K562 (cell line): ENCODE data around the gene PPP2R3C. TPM values are rescaled to one million over a fixed set of nuclear protein-coding genes. Genes with fewer than 3 reads are reported as not detected.

ENCODE experiments used
- ATAC-seq: fragments of 200-7000 bp; cut with Tn5 transposase; 3 replicates; pipeline ENCODE4 v1.9.1; 2020; ENCODE audit warnings: moderate library complexity
- BruUV-seq: library from RNA; stranded (reverse); fragments of 400-500 nt; replicated peaks from 2 replicates; lab custom pipeline; 2021; lab: Mats Ljungman, UMichigan
- CTCF ChIA-PET: fragments of 300-600 bp; formaldehyde crosslinking; extraction: SDS; loops from one replicate; lab custom pipeline; 2021; ENCODE audit warnings: low intra/inter-chr PET ratio; lab: Yijun Ruan, JAX
- POLR2A ChIA-PET: fragments of 300-600, 350-650 bp; sonication (Branson Sonifier 250); formaldehyde crosslinking; extraction: SDS; loops from one replicate; lab custom pipeline; 2021; ENCODE audit warnings: antibody characterized with exemption, inconsistent platforms; lab: Yijun Ruan, JAX
- DNase-seq, 4 experiments: peaks; one replicate each; pipeline versions ENCODE4 v3.0.0 to v3.0.0-alpha.2; 2011 to 2018; ENCODE audit warnings: low spot score in 3 of 4, mixed read lengths in 3 of 4; ENCODE audit errors: extremely low read depth in 1 of 4
- FAIRE-seq: peaks from 2 replicates; lab custom pipeline; 2011; peaks lifted over from hg19 to GRCh38; lab: Jason Lieb, UNC
- H2AFZ ChIP-seq: 2 replicates; pipeline ENCODE4 v1.6.0; 2011; ENCODE audit warnings: low read depth, low read length, control low read depth, inconsistent platforms
- H3K27ac ChIP-seq: fragments of 200-600 bp; 3 replicates; pipeline ENCODE4 v1.8.0; 2011; ENCODE audit warnings: low read depth, mild to moderate bottlenecking, control low read depth, inconsistent platforms, low read length, moderate library complexity, mixed read lengths; ENCODE audit errors: extremely low read depth
- H3K27me3 ChIP-seq, 2 experiments: fragments of 300-600 bp in 1 of 2; 2 replicates in 1 of 2; 3 replicates in 1 of 2; pipeline versions ENCODE4 v1.6.0 to v1.8.0; 2011; ENCODE audit warnings: inconsistent platforms in 2 of 2, low read length in 2 of 2, mild to moderate bottlenecking in 1 of 2, mixed read lengths in 1 of 2, moderate library complexity in 1 of 2; ENCODE audit not compliant: control insufficient read depth in 2 of 2, insufficient read depth in 2 of 2
- H3K36me3 ChIP-seq: fragments of 300-600 bp; 3 replicates; pipeline ENCODE4 v1.8.0; 2011; ENCODE audit warnings: mild to moderate bottlenecking, low read length, inconsistent platforms; ENCODE audit not compliant: control insufficient read depth, insufficient read depth
- H3K4me1 ChIP-seq, 2 experiments: fragments of 200-600 bp in 1 of 2; replicated peaks in 1 of 2; 2 replicates in 1 of 2; 3 replicates in 1 of 2; pipeline versions ENCODE4 v1.5.1 to v1.8.0; 2011; ENCODE audit warnings: inconsistent platforms in 2 of 2, low read length in 2 of 2, mild to moderate bottlenecking in 1 of 2, mixed read lengths in 1 of 2, moderate library complexity in 1 of 2; ENCODE audit not compliant: control insufficient read depth in 2 of 2, insufficient read depth in 2 of 2
- H3K4me2 ChIP-seq: 2 replicates; pipeline ENCODE4 v1.6.1; 2011; ENCODE audit warnings: low read length, control low read depth, inconsistent platforms, mixed read lengths; ENCODE audit not compliant: insufficient read depth
- H3K4me3 ChIP-seq: fragments of 200-600 bp; sonication (generic), shearing (Covaris generic); 2 replicates; pipeline ENCODE4 v1.5.1; 2016; ENCODE audit warnings: control low read depth, inconsistent platforms
- H3K79me2 ChIP-seq: fragments of 200-600 bp; 3 replicates; pipeline ENCODE4 v1.8.0; 2011; ENCODE audit warnings: low read length, inconsistent platforms; ENCODE audit not compliant: control insufficient read depth, insufficient read depth
- H3K9ac ChIP-seq, 2 experiments: 2 replicates each; pipeline versions ENCODE4 v1.6.0 to v1.6.1; 2011; ENCODE audit warnings: low read depth in 2 of 2, low read length in 2 of 2, control low read depth in 1 of 2, inconsistent platforms in 1 of 2, mild to moderate bottlenecking in 1 of 2, mixed read lengths in 1 of 2; ENCODE audit not compliant: insufficient read depth in 1 of 2
- H3K9me1 ChIP-seq: one replicate; pipeline ENCODE4 v1.6.0; 2011; ENCODE audit warnings: inconsistent platforms, mild to moderate bottlenecking, low read length, moderate library complexity; ENCODE audit not compliant: control insufficient read depth, insufficient read depth
- H3K9me3 ChIP-seq: replicated peaks from 2 replicates; pipeline ENCODE4 v1.5.1; 2011; ENCODE audit warnings: low read depth, low read length, inconsistent platforms; ENCODE audit not compliant: control insufficient read depth, insufficient read depth
- H4K20me1 ChIP-seq: replicated peaks from 2 replicates; pipeline ENCODE4 v1.6.1; 2011; ENCODE audit warnings: low read length, inconsistent platforms, mixed read lengths; ENCODE audit not compliant: control insufficient read depth, insufficient read depth
- DNMT1 ChIP-seq: fragments of 450-650 bp; IDR thresholded peaks from 2 replicates; pipeline ENCODE4 v1.6.1; 2016; ENCODE audit warnings: antibody characterized with exemption, mild to moderate bottlenecking
- ELK1 ChIP-seq: sonication (generic); formaldehyde crosslinking; IDR thresholded peaks from 2 replicates; pipeline ENCODE4 v1.8.1; 2022; ENCODE audit warnings: missing genetic modification reagents
- GTF2A2 ChIP-seq: IDR thresholded peaks from 2 replicates; pipeline ENCODE4 v1.6.1; 2016; ENCODE audit warnings: mild to moderate bottlenecking, missing genetic modification characterization, missing compliant biosample characterization
- NFRKB ChIP-seq: fragments of 450-650 bp; IDR thresholded peaks from 2 replicates; pipeline ENCODE4 v1.6.1; 2016; ENCODE audit warnings: low read depth
- PATZ1 ChIP-seq: fragments of 250-450 bp; sonication (Bioruptor Pico); IDR thresholded peaks from 2 replicates; pipeline ENCODE4 v1.5.0; 2020; ENCODE audit warnings: mild to moderate bottlenecking, borderline replicate concordance
- TAF7 ChIP-seq: fragments of 450-650 bp; IDR thresholded peaks from 2 replicates; pipeline ENCODE4 v1.6.1; 2016; ENCODE audit warnings: missing genetic modification characterization, missing compliant biosample characterization
- THRB ChIP-seq: fragments of 450-650 bp; formaldehyde crosslinking; conservative IDR thresholded peaks from 2 replicates; pipeline ENCODE4 v1.4.0; 2022; ENCODE audit warnings: mild to moderate bottlenecking, missing genetic modification characterization
- ZNF24 ChIP-seq: fragments of 450-650 bp; IDR thresholded peaks from 2 replicates; pipeline ENCODE4 v1.6.1; 2016
- ZSCAN29 ChIP-seq: fragments of 450-650 bp; IDR thresholded peaks from 2 replicates; pipeline ENCODE4 v1.6.1; 2017
- WGBS: fragments of 100-300 bp; shearing (Covaris generic); methylation state at CpG from one replicate; pipeline ENCODE4 v1.1.6; 2016; ENCODE audit warnings: low coverage, mixed read lengths; ENCODE audit not compliant: insufficient coverage; ENCODE audit errors: missing lambda C conversion rate; 5-methylcytosine and 5-hydroxymethylcytosine counted together
- in situ Hi-C: fragments of 300-500 bp; cut with MboI; formaldehyde crosslinking; loops from 4 replicates; pipeline ENCODE4 v1.15.0; 2018; ENCODE audit warnings: inconsistent platforms, mixed read lengths
- intact Hi-C: fragments of 100-400 bp; cut with micrococcal nuclease; formaldehyde crosslinking; loops from 2 replicates; pipeline ENCODE4 v1.14.2; 2022
- polyA plus RNA-seq, 8 experiments: library from polyadenylated mRNA; depleted of rRNA in 4 of 8; stranded (reverse) in 5 of 8; unstranded in 3 of 8; fragments of >200 nt; fragmentation: Nextera tagmentation in 2 of 8; fragmentation: Illumina TruSeq in 1 of 8; extraction: Ambion mirVana in 2 of 8; extraction: Trizol in 1 of 8; gene quantifications; 2 replicates each; pipeline versions ENCODE4 v1.2.1 to v1.2.3, GENCODE V29; 2011 to 2014; ENCODE audit warnings: inconsistent platforms in 1 of 8, missing spikeins in 1 of 8
- total RNA-seq, 7 experiments: library from RNA; depleted of rRNA in 6 of 7; stranded (reverse); fragments of >200 nt in 6 of 7; fragmentation: Illumina TruSeq in 2 of 7; extraction: Trizol in 2 of 7; gene quantifications; 2 replicates each; pipeline versions ENCODE4 v1.2.1 to v1.2.3, GENCODE V29; 2011 to 2021; ENCODE audit warnings: low replicate concordance in 1 of 7
- TF ChIP-seq, protein P1 (sequence below): sonication (generic); formaldehyde crosslinking; IDR thresholded peaks from 2 replicates; pipeline ENCODE4 v1.8.1; 2023; ENCODE audit warnings: missing genetic modification reagents, mild to moderate bottlenecking, borderline replicate concordance

PPP2R3C gene
- total and polyA plus RNA-seq, 9 of the 15 experiments (the other 6 are each of a cell fraction or from before 2014, with no cell fraction given) = 14.7 to 43.3 (median 22.7) TPM

DNA sequence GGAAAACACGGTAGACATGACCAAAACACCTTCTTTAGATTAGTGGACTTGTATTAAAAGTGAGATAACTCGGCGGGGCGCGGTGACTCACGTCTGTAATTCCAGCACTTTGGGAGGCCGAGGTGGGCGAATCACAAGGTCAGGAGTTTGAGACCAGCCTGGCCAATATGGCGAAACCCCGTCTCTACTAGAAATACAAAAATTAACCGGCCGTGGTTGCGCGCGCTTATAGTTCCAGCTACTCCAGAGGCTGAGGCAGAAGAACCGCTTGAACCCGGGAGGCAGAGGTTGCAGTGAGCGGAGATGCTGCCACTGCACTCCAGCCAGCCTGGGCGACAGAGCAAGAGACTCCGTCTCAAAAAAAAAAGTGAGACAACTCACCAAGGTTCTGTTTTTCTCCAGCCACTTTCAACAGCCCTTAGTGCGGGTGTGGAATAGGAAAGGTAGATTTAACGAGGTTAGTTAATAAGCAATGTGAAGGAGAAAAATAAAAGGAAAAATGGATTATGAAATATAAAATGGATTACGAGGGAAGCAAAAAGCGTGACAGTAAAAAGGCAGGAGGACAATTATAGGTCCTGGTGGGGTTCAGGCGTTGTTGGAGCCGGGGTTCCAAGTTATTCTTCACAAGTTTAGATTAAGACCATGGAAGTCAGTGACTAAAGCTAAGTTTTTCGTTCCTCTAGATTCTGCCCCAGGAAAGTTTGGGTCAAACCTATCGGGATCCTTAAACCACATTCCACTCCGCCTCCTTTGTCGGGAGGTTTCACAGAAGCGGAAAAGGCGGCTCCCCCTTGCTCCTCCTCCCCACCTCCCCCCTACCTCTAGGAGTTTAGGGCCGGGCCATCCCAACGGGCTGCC is 534 bp downstream of the PPP2R3C start:
- peak in 2 of 4 experiments; percentile 45 to 89 for DNase-seq
- peak overlapping the region; percentile 99 for H3K27ac ChIP-seq
- H3K9me1 ChIP-seq = no peaks in the 10 kb centered on the region
- in situ Hi-C loops = no loop called here
- peak overlapping the region; percentile 94 for H3K4me2 ChIP-seq
- peak; percentile 23 for FAIRE-seq
- peaks cover 10% of the 10 kb centered on the region; the same call in 2 of the 3 replicates for H3K36me3 ChIP-seq
- H4K20me1 ChIP-seq = no peaks in the 10 kb centered on the region
- peaks cover 47% of the 10 kb centered on the region for H3K79me2 ChIP-seq
- intact Hi-C loops = loop anchor here (5.0 to 10.0 kb wide), 2 partner anchors 139 to 246 kb away; partner anchors contain the start of genes BAZ1A and SRP54
- H3K4me3 ChIP-seq = peak overlapping the region; percentile 62
- ChIA-PET CTCF (no interaction called here), POLR2A (interaction anchor here (0.6 to 1.7 kb wide), 10 partner anchors 9 to 699 kb away, joined by 3 to 6 read pairs (median 4); partner anchors contain the start of genes CFL2, FAM177A1 and NFKBIA)
- peak overlapping the region; percentile 97 for H2AFZ ChIP-seq
- peak overlapping the region; percentile 94 to 96 for H3K9ac ChIP-seq
- ATAC-seq = no peak
- H3K4me1 ChIP-seq = peaks cover 4 to 9% of the 10 kb centered on the region in 2 experiments; a peak in 3 of 5 replicates
- no peaks in the 10 kb centered on the region for H3K27me3 ChIP-seq
- WGBS = 2% methylated on average over 25 of the region's 34 CpGs
- BruUV-seq = TSS peak; percentile 78
- no peaks in the 10 kb centered on the region for H3K9me3 ChIP-seq
- TF ChIP-seq ZNF24 = no peak
- no peak for TF ChIP-seq DNMT1
- TF ChIP-seq GTF2A2 = no peak
- TF ChIP-seq ELK1 (CRISPR knock-in tag) = no peak
- TF ChIP-seq THRB (CRISPR knock-in tag) = no peak
- TF ChIP-seq PATZ1 = no peak
- TF ChIP-seq, protein P1, sequence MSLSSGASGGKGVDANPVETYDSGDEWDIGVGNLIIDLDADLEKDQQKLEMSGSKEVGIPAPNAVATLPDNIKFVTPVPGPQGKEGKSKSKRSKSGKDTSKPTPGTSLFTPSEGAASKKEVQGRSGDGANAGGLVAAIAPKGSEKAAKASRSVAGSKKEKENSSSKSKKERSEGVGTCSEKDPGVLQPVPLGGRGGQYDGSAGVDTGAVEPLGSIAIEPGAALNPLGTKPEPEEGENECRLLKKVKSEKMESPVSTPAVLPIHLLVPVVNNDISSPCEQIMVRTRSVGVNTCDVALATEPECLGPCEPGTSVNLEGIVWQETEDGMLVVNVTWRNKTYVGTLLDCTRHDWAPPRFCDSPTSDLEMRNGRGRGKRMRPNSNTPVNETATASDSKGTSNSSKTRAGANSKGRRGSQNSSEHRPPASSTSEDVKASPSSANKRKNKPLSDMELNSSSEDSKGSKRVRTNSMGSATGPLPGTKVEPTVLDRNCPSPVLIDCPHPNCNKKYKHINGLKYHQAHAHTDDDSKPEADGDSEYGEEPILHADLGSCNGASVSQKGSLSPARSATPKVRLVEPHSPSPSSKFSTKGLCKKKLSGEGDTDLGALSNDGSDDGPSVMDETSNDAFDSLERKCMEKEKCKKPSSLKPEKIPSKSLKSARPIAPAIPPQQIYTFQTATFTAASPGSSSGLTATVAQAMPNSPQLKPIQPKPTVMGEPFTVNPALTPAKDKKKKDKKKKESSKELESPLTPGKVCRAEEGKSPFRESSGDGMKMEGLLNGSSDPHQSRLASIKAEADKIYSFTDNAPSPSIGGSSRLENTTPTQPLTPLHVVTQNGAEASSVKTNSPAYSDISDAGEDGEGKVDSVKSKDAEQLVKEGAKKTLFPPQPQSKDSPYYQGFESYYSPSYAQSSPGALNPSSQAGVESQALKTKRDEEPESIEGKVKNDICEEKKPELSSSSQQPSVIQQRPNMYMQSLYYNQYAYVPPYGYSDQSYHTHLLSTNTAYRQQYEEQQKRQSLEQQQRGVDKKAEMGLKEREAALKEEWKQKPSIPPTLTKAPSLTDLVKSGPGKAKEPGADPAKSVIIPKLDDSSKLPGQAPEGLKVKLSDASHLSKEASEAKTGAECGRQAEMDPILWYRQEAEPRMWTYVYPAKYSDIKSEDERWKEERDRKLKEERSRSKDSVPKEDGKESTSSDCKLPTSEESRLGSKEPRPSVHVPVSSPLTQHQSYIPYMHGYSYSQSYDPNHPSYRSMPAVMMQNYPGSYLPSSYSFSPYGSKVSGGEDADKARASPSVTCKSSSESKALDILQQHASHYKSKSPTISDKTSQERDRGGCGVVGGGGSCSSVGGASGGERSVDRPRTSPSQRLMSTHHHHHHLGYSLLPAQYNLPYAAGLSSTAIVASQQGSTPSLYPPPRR (CRISPR knock-in tag) = no peak
- TF ChIP-seq TAF7 = no peak
- no peak for TF ChIP-seq NFRKB
- TF ChIP-seq ZSCAN29 = no peak
